Activated T-cell treated with anti-CD3 and anti-CD28 coated beads for 48 hours (primary cell): ENCODE results near the gene ZNF768.

Experiments used
- DNase-seq: peaks from one replicate; pipeline ENCODE4 v3.0.0-alpha.2; 2020; ENCODE audit warnings: low read depth

ZNF768 gene

DNA sequence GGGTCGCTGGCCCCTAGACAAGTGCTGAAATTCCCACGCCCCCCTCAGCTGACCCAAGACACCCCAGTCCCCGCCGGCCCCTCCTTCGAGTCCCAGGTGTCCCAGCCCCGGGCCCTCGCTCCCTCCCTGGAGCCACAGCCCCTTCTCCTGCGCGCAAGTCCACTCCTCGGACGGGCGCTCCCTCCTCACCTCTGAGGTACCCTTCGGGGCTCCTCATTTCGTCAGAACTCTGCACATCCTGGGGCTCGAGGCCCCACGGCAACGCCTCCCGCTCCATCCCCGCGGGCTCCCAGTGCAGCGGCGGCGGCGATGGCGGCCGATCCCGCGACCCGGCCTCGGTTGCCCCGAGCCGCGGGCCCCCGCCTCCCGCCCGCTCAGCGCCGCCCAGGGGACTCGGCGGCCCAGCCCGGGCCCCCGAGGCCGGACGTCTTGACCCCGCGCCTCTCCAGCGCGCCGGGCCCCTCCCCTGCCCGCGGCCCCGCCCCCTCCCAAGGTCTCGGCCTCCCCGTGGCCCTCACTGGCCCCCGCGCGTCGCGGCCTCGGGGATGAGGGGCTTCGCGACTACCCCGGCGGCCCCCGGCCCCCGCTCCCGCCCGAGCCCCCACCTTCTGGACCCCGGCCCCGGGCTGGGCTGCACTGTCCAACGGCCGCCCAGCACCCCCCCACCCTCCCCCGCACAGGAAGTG, at the start of gene ZNF768:
Gene ZNF768 (minus strand): TSS at position 430 of the 686 bp plus-strand sequence. CDS start 153 bp downstream, at position 277.
- no peak for DNase-seq

DNA sequence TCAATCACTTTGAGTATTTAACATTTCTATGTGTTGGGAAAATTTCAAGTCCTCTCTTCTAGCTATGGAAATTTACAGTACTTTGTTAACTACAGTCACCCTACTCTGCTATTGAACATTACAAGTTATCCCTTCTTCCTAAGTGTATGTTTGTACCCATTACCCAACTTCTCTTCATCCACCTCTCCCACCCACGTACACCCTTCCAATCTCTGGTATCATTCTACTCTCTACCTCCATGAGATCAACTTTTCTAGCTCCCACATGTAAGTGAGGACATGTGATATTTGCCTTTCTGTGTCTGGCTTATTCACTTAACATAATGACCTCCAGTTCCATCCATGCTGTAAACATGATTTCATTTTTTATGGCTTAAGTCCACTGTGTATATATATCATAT, 48.3 kb upstream of the ZNF768 start:
- DNase-seq = no peak

DNA sequence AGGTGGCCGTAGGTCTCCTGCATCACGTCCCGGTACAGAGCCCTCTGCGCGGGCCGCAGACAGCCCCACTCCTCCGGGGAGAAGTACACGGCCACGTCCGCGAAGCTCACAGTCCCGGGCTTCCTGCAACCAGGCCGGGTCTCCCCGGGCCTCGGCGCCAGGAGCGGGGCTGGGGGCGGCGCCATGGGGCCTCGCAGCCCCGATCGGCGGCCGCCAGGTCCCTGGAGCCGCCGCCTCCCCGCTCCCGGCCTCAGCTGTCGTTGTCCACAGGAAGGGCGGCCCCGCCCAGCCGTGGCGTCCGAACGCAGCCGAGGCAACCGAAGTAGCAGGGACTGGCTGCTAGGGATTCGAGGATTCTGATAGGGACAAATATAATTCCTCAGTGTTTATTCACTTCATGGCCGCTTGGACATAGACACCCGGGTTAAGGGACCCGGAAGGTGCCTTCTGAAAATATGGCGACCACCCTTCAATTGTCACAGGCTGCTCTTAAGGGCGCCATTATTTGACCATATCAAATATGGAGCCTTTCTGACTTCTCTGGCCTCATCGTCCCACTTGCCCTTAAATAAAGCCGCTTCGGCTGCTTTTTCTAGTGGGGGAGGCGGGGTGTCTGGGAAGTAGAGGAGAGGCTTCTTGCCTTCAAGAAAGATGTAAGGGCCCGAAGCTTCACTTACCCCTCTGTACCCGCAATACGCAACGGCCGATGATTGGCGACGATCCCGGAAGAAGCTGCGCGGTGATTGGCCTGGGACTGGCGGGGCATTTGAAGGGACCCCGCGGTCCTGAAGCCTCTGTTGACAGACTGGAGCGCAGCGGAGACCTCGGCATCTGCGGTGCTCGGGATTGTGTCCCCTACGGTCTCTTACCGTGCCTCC, 45.3 kb upstream of the ZNF768 start, which contains the start of gene ZNF688:
Gene ZNF688 (minus strand): TSS at position 270 of the 878 bp plus-strand sequence. CDS start 85 bp downstream, at position 185.
- DNase-seq = peak; percentile 86

DNA sequence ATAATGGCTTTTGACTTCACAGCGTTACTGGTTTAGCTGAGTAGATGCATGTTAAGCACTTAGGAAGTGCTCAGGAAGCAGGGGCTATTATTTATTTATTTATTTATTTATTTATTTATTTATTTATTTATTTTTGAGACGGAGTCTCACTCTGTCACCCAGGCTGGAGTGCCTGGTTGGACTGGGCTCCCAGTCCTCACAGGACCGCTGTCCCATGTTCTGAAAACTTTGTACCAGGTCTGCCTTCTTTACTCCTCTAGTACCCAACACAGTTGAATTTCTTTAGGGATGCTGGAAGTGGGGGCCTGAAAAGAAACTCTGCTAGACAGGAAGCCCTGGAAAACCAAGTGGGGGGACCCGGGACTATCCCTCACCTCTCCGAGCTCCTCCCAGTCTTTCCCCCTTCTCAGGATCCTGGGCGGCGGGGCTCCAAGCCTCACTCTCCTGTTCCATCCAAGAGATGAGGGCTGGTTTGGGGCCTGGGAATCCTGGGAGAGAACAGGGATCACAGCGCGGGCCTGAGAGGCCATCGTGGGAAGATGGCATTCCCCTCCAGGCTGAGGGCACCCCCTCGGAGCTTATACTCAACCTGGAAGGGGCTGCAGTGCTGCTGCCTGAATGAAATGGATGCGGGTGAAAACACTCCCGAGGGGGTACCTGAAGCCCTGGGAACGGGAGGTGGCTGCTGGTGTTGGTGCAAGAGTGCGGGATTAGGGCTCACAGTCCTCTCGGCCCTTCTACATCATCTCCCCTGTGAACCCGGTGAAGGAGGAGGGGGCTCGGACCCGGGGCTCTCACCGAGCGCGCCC, 44.5 kb upstream of the ZNF768 start:
- DNase-seq = no peak

DNA sequence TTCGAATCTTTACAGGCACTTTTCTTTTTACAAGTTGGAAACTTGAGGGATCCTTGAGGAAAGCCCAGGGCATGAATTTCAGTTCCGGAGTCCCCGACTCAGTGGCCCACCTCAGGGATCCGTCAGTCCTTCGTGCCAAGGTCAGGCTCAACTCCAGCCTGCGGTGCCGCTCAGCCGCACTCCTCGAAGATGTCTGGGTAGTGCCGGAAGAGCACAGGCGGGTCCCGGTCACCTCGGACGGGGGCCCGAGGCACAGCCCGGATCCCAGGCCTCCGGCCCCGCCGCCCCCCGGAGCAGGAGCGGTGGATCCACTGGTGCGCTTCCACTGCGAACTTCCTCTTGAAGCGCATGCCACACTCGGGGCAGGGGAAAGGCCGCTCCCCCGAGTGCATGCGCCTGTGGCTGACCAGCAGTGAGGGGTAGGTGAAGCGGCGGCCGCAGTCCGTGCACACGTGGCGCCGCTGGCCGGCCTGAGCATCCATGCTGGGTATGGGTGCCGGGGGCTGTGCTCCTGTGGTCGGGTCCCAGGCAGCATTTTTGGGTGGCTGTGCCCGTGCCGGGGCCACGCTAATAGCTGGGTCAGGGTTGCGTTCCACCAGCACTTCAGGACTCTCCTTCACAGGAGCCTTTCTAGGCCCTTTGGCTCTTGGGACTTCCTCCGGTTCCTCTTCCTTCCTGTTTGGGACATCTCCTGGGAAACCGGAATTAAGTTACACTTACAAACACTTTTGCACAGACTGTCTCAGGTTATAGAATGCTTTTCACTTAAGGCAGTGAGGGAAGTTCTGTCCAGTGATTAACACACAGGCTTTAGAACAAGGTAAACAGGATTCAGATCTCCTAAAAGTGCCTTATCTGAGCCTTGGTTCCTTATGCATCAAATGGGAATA, 43.6 kb upstream of the ZNF768 start:
- DNase-seq = no peak

DNA sequence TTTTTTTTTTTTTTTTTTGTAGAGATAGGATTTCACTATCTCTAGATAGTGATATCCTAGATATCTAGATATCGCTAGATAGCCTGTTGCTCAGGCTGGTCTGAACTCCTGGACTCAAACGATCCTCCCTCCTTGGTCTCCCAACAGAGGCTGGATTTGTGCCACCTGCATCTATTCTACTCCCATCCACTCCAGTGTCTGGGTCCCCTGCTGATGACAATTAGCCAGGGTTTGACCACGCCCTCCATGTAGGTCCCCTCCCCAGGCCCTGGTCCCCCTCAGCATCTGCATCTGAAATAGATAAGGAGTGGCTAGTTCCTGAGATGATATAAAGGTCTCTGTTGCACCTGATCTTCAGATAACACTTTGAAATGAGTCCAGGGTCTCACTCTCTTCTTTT, 42.9 kb upstream of the ZNF768 start:
- no peak for DNase-seq

DNA sequence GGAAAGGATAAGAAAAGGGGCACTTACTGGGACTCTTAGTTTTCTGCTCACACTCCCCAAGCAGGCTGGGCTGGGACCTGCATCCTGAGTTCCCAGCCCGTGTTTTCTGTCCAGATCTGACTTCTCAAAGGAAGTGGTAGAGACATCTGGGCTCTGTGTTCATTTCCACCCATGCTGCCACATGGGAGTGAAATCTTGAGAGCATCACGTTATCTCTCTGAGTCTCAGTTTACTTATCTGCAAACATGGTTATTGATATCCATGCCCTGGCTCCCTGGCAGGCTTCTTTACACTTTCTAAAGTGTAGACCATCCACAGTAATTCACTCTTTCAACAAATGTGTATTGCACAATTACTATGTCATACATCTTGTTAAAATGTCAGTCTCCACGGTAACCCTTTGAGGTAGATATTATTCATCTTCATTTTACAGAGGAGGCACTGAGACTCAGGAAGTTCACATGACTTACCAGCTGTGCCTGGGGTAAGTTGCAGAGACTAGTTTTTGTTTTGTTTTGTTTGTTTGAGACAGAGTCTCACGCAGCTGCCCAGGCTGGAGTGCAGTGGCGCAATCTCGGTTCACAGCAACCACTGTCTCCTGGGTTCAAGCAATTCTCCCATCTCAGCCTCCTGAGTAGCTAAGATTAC, 41.7 kb upstream of the ZNF768 start:
- DNase-seq = no peak

DNA sequence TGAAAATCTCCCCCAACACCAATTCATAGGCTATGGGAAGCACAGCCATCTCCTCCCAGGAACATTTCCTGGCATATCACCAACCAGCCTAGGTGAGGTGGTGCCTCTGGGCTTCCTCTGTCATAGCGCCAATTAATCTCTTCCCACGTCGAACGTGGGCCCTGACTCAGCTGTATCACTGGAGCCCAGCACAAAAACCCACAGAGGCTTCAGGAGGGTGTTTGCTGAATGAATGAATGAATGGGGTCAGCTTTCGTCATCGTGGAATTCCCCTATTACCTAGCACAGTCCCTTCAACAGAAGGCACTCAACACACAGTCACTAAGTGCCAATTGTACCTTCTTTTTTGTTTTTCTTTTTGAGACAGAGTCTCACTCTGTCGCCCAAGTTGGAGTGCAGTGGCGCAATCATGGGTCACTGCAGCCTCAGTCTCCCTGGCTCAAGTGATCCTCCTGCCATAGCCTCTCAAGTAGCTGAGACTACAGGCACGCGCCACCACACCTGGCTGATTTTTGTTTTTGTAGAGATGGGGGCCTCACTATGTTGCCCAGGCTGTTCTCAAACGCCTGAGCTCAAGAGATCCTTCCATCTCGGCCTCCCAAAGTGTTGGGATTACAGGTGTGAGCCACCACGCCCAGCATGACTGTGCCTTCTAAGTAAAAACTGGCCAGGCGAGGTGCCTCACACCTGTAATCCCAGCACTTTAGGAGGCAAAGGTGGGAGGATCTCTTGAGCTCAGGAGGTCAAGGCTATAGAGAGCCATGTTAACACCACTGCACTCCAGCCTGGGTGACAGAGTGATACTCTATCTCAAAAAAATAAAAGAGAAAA, 41.0 kb upstream of the ZNF768 start:
- DNase-seq = no peak

DNA sequence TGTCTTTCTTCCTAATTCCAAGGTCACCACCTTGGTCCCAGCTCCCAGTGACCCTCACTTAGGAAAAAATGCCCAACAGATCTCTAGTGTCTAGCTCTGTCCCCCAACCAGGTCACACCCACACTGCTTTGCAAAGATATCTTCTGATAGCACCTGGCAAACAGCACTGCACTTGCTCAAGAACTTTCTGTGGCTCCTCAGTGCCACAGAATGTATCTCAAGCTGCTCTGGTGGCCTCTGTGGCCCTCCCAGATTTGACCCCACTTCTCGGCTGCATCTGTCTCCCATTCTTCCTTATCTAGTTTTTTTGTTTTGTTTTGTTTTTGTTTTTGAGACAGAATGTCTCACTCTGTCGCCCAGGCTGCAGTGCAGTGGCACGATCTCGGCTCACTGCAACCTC, 40.2 kb upstream of the ZNF768 start:
- DNase-seq = no peak

DNA sequence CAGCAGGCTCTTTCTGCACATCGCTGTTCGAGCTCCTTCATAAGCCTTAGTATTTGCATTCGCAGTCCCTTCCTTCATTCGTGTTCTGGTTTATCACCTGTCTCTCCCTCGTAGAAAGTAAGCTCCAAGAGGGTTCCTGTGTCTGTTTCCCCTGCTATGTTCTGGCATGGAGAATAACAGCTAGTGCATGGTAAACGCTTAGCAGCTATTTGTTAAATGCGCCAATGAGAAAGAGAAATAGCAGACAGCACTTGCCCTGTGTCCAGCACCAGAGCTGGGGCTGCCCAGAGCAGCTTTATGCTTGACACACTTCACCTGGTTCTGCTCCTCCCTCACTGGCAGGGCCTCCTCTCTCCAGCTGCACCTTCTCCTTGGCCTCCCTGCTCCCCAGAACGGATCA, 39.6 kb upstream of the ZNF768 start:
- DNase-seq = no peak

DNA sequence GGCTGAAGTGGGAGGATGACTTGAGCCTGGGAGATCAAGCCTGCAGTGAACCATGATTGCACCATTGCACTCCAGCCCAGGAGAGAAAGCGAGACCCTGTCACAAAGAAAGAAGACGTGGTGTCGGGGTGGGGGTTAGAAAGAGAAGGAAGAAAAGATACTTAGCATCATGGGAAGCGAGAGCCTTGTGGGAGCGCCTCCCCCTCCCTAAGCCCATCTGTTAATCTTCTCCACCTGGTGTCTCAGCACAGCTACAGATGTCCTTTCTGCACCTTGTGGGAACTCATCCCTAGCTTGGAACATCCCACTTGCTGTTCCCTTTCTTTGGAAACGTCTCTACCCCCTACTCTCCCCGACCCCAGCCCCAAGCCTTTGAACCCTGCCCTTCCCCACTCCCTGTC, 39.2 kb upstream of the ZNF768 start:
- DNase-seq = no peak

DNA sequence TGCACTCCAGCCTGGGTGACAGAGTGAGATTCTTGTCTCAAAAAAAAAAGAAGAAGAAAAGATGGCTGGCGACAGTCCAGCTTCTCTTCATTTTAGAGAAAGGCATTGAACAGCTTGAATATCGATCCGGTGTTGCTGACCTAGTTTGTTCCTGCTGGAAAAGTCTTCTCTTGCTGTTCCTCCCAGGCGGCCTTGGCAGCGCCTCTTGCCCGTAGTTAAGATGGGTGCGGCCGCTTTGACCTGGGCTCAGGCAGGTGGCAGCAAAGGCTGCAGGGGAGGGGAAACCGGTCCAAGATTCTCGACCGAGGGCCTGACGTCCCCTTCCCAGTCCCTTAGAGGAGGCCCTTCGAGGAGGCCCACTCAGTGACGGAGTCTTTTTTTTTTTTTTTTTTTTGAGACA, 35.7 kb upstream of the ZNF768 start:
- no peak for DNase-seq

DNA sequence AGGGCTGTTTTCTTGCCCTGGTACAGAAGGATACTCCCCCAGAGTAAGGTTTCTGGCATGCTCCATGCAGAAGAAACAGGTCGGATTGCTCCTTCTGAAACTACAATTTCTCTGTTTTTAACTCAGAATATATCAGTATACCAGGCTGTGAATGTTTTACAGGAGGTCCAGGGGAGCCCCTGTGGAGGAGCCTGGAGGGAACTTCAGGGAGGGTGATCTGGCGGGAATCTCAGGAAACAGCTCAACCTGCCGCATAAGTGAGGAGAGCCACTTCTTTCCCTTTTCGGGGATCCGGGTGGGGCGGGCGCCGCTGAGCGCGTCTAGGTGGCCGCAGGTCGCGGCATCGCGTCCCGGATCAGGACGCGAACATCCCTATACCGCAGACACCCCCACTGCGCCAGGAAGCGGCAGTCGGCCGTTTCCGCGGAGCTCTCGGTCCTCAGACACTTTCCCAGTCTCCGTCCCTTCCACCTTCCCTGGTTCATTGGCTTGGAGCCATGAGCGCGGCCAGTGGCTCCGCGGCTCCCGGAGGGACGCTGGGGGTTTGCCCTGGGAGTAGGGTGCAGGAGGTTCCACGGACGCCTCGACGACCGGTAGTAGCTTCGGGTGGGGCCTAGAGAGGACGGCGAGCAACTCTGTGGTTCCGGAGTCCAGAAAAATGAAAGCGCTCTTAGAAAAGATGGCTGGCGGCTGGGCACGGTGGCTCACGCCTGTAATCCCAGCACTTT, 34.9 kb upstream of the ZNF768 start:
- DNase-seq = no peak

DNA sequence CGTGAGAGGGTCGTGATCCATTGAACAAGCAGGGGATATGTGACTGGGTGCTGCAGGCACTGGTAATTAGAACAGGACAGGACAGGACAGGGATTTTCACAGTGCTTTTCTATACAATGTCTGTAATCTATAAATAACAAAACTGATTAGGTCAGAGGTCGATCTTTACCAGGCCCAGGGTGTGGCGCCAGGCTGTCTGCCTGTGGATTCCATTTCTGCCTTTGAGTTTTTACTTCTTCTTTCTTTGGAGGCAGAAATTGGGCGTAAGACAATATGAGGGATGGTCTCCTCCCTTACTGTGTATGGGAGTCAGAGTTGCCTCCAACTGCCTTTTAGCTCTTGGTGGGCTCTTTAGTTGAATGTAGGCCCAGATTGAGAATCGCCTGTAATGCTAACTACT, 33.3 kb upstream of the ZNF768 start:
- DNase-seq = no peak

DNA sequence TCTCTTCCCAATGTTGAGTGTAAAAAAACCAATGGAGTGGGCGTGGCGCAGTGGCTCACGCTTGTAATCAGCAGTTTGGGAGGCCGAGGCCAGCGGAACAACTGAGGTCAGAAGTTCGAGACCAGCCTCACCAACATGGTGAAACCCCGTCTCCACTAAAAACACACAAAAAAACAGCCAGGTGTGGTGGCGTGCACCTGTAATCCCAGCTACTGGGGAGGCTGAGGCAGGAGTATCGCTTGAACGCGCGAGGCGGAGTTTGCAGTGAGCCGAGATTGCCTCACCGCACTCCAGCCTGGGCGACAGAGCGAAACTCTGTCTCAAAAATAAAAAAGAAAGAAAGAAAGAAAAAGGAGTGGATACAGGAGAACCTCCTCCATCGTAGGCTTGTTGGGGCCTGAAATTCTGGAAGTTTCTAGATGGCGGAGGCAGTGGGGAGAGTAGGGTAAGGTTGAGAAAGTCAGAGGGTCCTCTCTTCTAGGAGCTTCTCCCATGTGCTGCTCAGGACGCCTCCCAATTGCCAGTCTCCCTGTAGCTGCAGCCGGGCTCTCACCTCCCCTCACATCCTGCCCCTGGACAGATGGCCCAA, 32.5 kb upstream of the ZNF768 start:
- DNase-seq = no peak

DNA sequence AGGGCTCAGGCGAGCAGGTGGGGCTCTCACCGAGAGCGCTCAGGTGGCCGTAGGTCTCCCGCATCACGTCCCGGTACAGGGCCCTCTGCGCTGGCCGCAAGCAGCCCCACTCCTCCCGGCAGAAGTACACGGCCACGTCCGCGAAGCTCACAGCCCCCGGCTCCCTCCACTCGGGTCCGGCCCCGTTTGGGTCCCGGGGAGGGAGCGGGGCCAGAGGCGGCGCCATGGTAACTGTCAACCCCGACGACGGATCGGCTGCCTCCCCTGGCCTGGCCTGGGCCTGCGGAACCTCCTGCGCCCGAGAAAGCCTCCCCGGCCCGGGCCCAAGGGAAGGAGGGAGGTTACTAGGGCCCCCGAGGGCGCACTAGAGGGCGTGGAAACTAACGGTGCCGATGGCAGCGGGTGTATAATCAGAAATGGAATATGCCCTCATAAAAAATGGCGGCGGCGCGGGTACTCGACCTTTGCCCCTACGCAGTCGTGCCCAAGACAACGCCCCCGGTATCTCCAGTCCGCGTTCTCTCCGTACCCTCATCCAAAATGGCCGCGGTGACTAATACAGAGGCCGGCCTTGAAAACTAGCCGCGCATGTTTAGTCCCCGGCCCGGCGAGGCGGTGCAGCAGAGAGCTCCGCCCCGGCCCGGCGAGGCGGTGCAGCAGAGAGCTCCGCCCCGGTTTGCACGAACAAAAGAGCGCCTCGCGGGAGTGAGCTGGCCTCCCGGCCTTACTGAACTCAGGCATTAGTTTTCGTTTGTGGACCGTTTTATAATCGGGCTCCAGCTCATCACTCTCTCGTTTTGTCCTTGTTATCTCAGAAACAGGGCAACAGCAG, 31.8 kb upstream of the ZNF768 start, which contains the start of gene ZNF764:
Gene ZNF764 (minus strand): TSS at position 418 of the 832 bp plus-strand sequence. CDS start 192 bp downstream, at position 226.
- peak; percentile 97 for DNase-seq

DNA sequence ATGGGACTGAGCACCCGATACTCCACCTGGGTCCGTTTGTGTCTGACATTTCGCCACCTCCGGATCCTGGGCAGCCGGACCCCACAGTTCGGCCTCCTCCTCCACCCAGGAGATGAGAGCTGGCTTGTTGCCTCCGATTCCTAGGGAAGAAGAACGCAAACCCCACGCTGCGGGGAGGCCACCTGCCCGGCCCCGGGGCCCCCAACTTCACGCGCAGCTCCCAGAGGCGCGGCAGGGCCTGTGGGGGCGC, 31.3 kb upstream of the ZNF768 start:
- DNase-seq = no peak

DNA sequence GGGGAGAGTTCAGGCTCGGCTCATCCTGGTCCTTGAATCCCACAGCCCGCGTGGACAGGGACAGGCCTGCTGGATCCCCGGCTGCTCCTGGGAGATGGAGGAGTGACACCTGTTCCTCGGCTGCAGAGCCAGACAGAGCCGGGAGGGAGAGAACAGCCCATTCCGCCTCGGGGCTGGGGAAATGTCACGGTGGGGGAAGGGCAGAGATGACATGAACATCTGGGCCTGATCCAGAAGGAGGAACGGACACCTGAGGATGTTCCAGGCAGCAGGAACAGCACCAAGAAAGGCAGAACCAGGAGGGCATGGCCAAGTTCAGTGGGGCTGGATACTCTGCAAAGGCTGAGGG, 29.7 kb upstream of the ZNF768 start:
- no peak for DNase-seq
